GM12892 (cell line): ENCODE data around the gene C6.

Experiments used
- POLR2A ChIP-seq: IDR thresholded peaks from 2 replicates; pipeline ENCODE4 v1.6.1; 2011; ENCODE audit warnings: low read depth, low read length, control low read depth
- POLR2AphosphoS5 ChIP-seq: IDR thresholded peaks from 2 replicates; pipeline ENCODE4 v1.6.1; 2011; ENCODE audit warnings: low read depth, low read length, control low read depth
- TAF1 ChIP-seq: IDR thresholded peaks from 2 replicates; pipeline ENCODE4 v1.6.1; 2011; ENCODE audit warnings: low read depth, mild to moderate bottlenecking, control low read depth, low read length, borderline replicate concordance

GRCh38 chr5:41181691-41182564 is 31.4 kb downstream of the C6 start:
- no peak for TF ChIP-seq POLR2AphosphoS5
- TF ChIP-seq TAF1, result no peak
- no peak for TF ChIP-seq POLR2A
